ENCODE results near the gene CRK. TPM values are rescaled to one million over a fixed set of nuclear protein-coding genes. Genes with fewer than 3 reads are reported as not detected.

The CRK gene
- total RNA-seq, 1 donor from 2014 or later = 83.5 TPM

- no peak overlapping the region for H2AFZ ChIP-seq (ENCODE audit: low read depth, low read length)
- peak overlapping the region; percentile 12 for H3K27ac Mint-ChIP-seq (ENCODE audit: unreplicated experiment)
- no peaks in the 10 kb centered on the region for H3K27me3 ChIP-seq (ENCODE audit: insufficient read depth, low read length)
- H3K36me3 Mint-ChIP-seq (ENCODE audit: low read depth, unreplicated experiment) = peaks cover 4% of the 10 kb centered on the region
- no peak overlapping the region for H3K4me2 ChIP-seq (ENCODE audit: low read length)
- H3K4me3 Mint-ChIP-seq (ENCODE audit: unreplicated experiment) = no peak overlapping the region
- H3K9me3 ChIP-seq (ENCODE audit: insufficient read depth, low read depth, low read length) = no peaks in the 10 kb centered on the region
- peaks cover 7% of the 10 kb centered on the region for H3K4me1 Mint-ChIP-seq (ENCODE audit: low read depth, unreplicated experiment)
- no peaks in the 10 kb centered on the region for H3K79me2 ChIP-seq (ENCODE audit: insufficient read depth, low read length)
- FAIRE-seq = no peak
- no peaks in the 10 kb centered on the region for H3K27me3 Mint-ChIP-seq (ENCODE audit: low read depth, unreplicated experiment)
- no peaks in the 10 kb centered on the region for H3K4me1 ChIP-seq (ENCODE audit: insufficient read depth, low read length)
- H3K4me3 ChIP-seq (ENCODE audit: insufficient read depth, low read depth, low read length) = no peak overlapping the region
- no peaks in the 10 kb centered on the region for H3K36me3 ChIP-seq (ENCODE audit: insufficient read depth, low read length)
- no peaks in the 10 kb centered on the region for H4K20me1 ChIP-seq (ENCODE audit: insufficient read depth, low read length)
- no peak for DNase-seq (ENCODE audit: low read depth)
- H3K9ac ChIP-seq (ENCODE audit: low read length) = no peak overlapping the region
- TF ChIP-seq EZH2 (IDR thresholded peaks at IDR 0.05; ENCODE audit: insufficient read depth, low read length) (no peak), CTCF (IDR thresholded peaks at IDR 0.05; ENCODE audit: insufficient read depth, low read depth, low read length) (no peak)
- no peaks in the 10 kb centered on the region for H3K9me3 Mint-ChIP-seq (ENCODE audit: unreplicated experiment)
- H3K27ac ChIP-seq (ENCODE audit: low read depth, low read length) = no peak overlapping the region
Observed at GRCh38 chr17:1498233-1498632, 42.2 kb upstream of the CRK start.

- FAIRE-seq = no peak
- peaks cover 7% of the 10 kb centered on the region for H3K4me1 Mint-ChIP-seq (ENCODE audit: low read depth, unreplicated experiment)
- no peaks in the 10 kb centered on the region for H3K9me3 Mint-ChIP-seq (ENCODE audit: unreplicated experiment)
- TF ChIP-seq EZH2 (IDR thresholded peaks at IDR 0.05; ENCODE audit: insufficient read depth, low read length) (no peak), CTCF (IDR thresholded peaks at IDR 0.05; ENCODE audit: insufficient read depth, low read depth, low read length) (no peak)
- H4K20me1 ChIP-seq (ENCODE audit: insufficient read depth, low read length) = no peaks in the 10 kb centered on the region
- H3K27ac ChIP-seq (ENCODE audit: low read depth, low read length) = no peak overlapping the region
- no peak overlapping the region for H3K4me3 ChIP-seq (ENCODE audit: insufficient read depth, low read depth, low read length)
- no peak overlapping the region for H2AFZ ChIP-seq (ENCODE audit: low read depth, low read length)
- H3K36me3 Mint-ChIP-seq (ENCODE audit: low read depth, unreplicated experiment) = peaks cover 4% of the 10 kb centered on the region
- no peak overlapping the region for H3K4me3 Mint-ChIP-seq (ENCODE audit: unreplicated experiment)
- DNase-seq (ENCODE audit: low read depth) = no peak
- H3K79me2 ChIP-seq (ENCODE audit: insufficient read depth, low read length) = no peaks in the 10 kb centered on the region
- H3K9ac ChIP-seq (ENCODE audit: low read length) = no peak overlapping the region
- peak overlapping the region; percentile 12 for H3K27ac Mint-ChIP-seq (ENCODE audit: unreplicated experiment)
- no peaks in the 10 kb centered on the region for H3K27me3 Mint-ChIP-seq (ENCODE audit: low read depth, unreplicated experiment)
- H3K4me1 ChIP-seq (ENCODE audit: insufficient read depth, low read length) = no peaks in the 10 kb centered on the region
- no peaks in the 10 kb centered on the region for H3K27me3 ChIP-seq (ENCODE audit: insufficient read depth, low read length)
- no peak overlapping the region for H3K4me2 ChIP-seq (ENCODE audit: low read length)
- no peaks in the 10 kb centered on the region for H3K9me3 ChIP-seq (ENCODE audit: insufficient read depth, low read depth, low read length)
- H3K36me3 ChIP-seq (ENCODE audit: insufficient read depth, low read length) = no peaks in the 10 kb centered on the region
Observed at GRCh38 chr17:1497831-1498230, 41.8 kb upstream of the CRK start.

GRCh38 chr17:1496869-1497268 is 40.8 kb upstream of the CRK start:
- Histone ChIP-seq H3K4me3 (ENCODE audit: insufficient read depth, low read depth, low read length) (no peak overlapping the region), H2AFZ (ENCODE audit: low read depth, low read length) (no peak overlapping the region), H3K79me2 (ENCODE audit: insufficient read depth, low read length) (no peaks in the 10 kb centered on the region), H3K9ac (ENCODE audit: low read length) (no peak overlapping the region), H3K4me2 (ENCODE audit: low read length) (no peak overlapping the region), H4K20me1 (ENCODE audit: insufficient read depth, low read length) (no peaks in the 10 kb centered on the region), H3K4me1 (ENCODE audit: insufficient read depth, low read length) (peaks cover 4% of the 10 kb centered on the region), H3K27me3 (ENCODE audit: insufficient read depth, low read length) (no peaks in the 10 kb centered on the region), H3K9me3 (ENCODE audit: insufficient read depth, low read depth, low read length) (no peaks in the 10 kb centered on the region), H3K27ac (ENCODE audit: low read depth, low read length) (no peak overlapping the region), H3K36me3 (ENCODE audit: insufficient read depth, low read length) (no peaks in the 10 kb centered on the region)
- Mint-ChIP-seq H3K27ac (ENCODE audit: unreplicated experiment) (no peak overlapping the region), H3K4me1 (ENCODE audit: low read depth, unreplicated experiment) (peaks cover 7% of the 10 kb centered on the region), H3K27me3 (ENCODE audit: low read depth, unreplicated experiment) (no peaks in the 10 kb centered on the region), H3K4me3 (ENCODE audit: unreplicated experiment) (no peak overlapping the region), H3K9me3 (ENCODE audit: unreplicated experiment) (no peaks in the 10 kb centered on the region), H3K36me3 (ENCODE audit: low read depth, unreplicated experiment) (peaks cover 4% of the 10 kb centered on the region)
- DNase-seq (ENCODE audit: low read depth) (no peak), FAIRE-seq (no peak)
- no peak for TF ChIP-seq CTCF (IDR thresholded peaks at IDR 0.05; ENCODE audit: insufficient read depth, low read depth, low read length)
- TF ChIP-seq EZH2 (IDR thresholded peaks at IDR 0.05; ENCODE audit: insufficient read depth, low read length) = no peak

Data from astrocyte (in vitro differentiated cells and primary cell).